Measurements from ENCODE around the gene RAPSN.

RAPSN gene

DNA sequence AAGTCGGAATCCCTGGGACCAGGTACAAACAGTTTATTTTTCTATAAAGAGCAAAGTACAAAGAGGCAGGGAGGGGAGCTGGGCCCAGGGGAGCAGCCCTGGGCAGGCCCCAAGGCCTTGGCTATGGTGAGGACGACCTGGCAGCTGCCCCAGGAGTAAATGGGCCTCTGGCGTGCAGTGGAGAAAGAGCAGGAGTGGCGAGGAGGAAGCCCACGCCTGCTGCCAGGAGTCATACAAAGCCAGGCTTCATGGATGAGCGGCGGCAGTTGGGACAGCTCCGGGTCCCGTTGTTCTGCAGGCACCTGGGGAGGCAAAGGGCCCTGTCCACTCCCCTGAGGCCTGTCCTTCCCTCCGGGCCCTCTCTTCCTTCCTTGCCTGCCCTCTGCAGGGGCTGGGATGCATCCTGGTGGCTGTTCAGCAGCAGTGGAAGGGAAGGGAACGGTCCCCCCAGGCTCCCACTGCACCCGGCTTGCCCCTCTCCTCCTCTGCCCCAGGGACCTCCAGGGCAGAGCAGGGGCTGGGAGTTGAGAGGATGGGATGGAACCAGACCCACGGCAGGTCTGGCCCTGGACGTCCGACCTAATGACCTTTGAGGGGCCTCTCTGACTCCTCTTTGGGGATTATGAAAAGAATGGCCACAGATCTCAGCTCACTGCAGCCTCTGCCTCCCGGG is 11.1 kb downstream of the RAPSN start:
- TF ChIP-seq, protein P1, sequence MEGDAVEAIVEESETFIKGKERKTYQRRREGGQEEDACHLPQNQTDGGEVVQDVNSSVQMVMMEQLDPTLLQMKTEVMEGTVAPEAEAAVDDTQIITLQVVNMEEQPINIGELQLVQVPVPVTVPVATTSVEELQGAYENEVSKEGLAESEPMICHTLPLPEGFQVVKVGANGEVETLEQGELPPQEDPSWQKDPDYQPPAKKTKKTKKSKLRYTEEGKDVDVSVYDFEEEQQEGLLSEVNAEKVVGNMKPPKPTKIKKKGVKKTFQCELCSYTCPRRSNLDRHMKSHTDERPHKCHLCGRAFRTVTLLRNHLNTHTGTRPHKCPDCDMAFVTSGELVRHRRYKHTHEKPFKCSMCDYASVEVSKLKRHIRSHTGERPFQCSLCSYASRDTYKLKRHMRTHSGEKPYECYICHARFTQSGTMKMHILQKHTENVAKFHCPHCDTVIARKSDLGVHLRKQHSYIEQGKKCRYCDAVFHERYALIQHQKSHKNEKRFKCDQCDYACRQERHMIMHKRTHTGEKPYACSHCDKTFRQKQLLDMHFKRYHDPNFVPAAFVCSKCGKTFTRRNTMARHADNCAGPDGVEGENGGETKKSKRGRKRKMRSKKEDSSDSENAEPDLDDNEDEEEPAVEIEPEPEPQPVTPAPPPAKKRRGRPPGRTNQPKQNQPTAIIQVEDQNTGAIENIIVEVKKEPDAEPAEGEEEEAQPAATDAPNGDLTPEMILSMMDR (IDR thresholded peaks at IDR 0.05; ENCODE audit: insufficient read depth, low read depth, low read length, missing control alignments): no peak
- H3K4me3 ChIP-seq (ENCODE audit: low read depth, low read length): no peak overlapping the region
- no peak for DNase-seq (ENCODE audit: low read depth)

DNA sequence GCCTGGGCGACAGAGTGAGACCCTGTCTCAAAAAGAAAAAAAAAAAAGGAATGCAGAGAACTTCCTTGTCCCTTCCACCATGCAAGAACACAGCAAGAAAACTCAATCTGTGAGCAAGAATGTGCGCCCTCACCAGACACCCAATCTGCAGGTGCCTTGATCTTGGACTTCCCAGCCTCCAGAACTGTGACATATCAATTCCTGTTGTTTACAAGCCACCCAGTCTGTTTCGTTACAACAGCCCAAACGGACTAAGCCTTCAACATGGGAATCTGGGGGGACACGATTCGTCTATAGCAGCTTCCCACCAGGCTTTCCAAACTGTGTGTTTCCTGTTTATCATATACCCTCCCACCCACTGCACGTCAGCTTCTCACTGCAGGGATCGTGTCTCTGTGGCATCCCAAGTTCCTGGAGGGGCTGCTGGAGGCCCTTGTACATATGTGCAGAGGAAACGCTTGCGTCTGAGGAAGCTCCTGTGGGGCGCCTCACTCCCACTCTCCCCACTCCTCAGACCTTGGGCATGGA is 11.7 kb downstream of the RAPSN start:
- DNase-seq (ENCODE audit: low read depth): no peak

DNA sequence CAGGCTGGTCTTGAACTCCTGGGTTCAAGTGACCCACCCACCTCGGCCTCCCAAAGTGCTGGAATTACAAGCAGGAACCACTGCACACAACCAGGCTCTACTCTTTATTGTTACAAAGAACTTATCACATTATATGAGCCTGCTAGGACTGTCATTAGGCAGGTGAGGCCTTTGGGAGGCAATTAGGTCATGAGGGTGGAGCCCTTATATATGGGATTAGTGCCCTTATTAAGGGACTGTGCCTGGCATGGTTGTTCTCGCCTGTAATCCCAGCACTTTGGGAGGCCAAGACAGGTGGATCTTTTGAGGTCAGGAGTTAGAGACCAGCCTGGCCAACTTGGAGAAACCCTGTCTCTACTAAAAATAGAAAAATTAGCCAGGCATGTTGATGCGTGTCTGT is 12.2 kb downstream of the RAPSN start:
- no peak for DNase-seq (ENCODE audit: low read depth)

More for the DNA sequence above, 11.7 kb downstream of the RAPSN start:
- no peak overlapping the region for H3K4me3 ChIP-seq (ENCODE audit: low read depth, low read length)
- TF ChIP-seq, protein P1 (IDR thresholded peaks at IDR 0.05; ENCODE audit: insufficient read depth, low read depth, low read length, missing control alignments): no peak

DNA sequence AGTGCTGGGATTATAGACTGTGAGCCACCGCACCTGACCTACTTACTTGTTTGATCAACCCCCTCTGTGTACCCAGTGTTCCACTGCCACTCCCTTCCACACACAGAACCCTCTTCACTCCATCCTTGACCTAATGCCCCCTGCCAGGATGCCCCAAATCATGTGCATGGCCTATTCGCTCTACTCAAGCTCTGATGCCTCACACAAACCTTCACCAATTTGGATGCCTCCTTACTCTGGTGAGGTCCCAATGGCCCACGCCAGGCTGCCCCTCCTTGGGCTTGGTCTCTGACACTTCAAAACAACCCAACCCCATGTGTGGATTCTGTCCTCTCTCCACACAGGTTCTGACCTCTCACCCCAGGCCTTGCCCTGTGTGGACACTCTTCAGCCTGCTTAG is 13.2 kb downstream of the RAPSN start:
- TF ChIP-seq, protein P1 (IDR thresholded peaks at IDR 0.05; ENCODE audit: insufficient read depth, low read depth, low read length, missing control alignments): no peak
- H3K4me3 ChIP-seq (ENCODE audit: low read depth, low read length): no peak overlapping the region
- DNase-seq (ENCODE audit: low read depth): no peak

More for the DNA sequence above, 12.2 kb downstream of the RAPSN start:
- H3K4me3 ChIP-seq (ENCODE audit: low read depth, low read length): no peak overlapping the region
- TF ChIP-seq, protein P1 (IDR thresholded peaks at IDR 0.05; ENCODE audit: insufficient read depth, low read depth, low read length, missing control alignments): no peak

DNA sequence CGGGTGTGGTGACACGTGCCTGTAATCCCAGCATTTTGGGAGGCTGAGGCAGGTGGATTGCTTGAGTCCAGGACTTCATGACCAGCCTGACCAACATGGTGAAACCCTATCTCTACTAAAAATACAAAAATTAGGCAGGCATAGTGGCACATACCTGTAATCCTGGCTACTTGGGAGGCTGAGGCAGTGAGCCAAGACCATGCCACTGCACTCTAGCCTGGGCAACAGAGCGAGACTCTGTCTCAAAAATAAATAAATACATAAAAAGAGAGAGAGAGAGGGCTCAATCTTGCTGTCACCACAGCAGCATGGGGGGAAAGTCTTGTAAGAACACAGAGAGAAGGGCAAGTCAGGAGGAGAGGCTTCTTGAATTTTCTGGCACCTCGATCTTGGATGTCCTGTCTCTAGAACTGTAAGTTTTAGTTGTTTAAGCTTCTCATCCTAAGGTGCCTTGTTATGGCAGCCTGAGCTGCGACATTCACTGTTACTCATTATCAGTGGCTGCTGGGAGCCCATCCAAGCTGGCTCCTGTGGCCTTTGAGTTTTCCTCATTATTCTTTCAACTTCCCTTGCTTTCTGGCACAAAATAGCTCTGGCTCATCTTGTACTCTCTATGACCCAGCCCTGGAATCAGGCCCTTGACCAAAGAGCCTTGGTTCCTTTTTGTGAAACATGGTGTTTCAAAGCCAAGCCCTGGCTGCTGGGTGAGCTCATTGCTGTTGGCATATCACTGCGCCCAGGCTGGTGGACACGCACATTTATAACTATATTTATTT is 14.7 kb downstream of the RAPSN start:
- no peak overlapping the region for H3K4me3 ChIP-seq (ENCODE audit: low read depth, low read length)
- TF ChIP-seq, protein P1 (IDR thresholded peaks at IDR 0.05; ENCODE audit: insufficient read depth, low read depth, low read length, missing control alignments): no peak
- DNase-seq (ENCODE audit: low read depth): no peak

DNA sequence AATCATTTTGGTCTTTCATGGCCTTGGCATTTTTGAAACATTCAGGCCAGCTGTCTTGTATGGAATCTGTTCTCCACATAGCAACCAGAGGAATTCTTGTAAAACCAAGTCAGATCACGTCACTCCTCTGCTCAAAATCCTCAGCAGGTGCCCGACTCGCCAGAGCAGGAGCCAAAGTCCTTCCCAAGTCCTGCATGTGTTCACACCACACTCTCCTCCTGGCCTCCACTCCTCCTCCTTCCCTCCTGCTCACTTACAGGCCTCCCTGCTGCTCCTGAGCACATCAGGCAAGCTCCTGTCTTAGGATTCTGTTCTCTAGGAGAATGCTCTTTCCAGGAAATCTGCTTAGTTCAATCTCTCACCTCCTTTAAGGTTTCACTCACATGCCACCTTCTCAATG is 15.8 kb downstream of the RAPSN start:
- TF ChIP-seq, protein P1 (IDR thresholded peaks at IDR 0.05; ENCODE audit: insufficient read depth, low read depth, low read length, missing control alignments): no peak
- DNase-seq (ENCODE audit: low read depth): no peak
- no peak overlapping the region for H3K4me3 ChIP-seq (ENCODE audit: low read depth, low read length)

Measured in GM12865 (cell line).